ENCODE data around the gene MANBA.

MANBA gene

GRCh38 chr4:102599886-102600285, 160.9 kb downstream of the MANBA start:
- TF ChIP-seq CTCF (conservative IDR thresholded peaks at IDR 0.05; ENCODE audit: low read length) (no peak), EZH2phosphoT487 (IDR thresholded peaks at IDR 0.05; ENCODE audit: borderline replicate concordance) (no peak)
- Histone ChIP-seq H3K4me3 (ENCODE audit: low read length, poor library complexity, severe bottlenecking) (no peak overlapping the region), H3K4me1 (ENCODE audit: insufficient read depth, low read length, poor library complexity, severe bottlenecking) (no peaks in the 10 kb centered on the region), H3F3A (ENCODE audit: low read depth) (no peaks in the 10 kb centered on the region), H3K79me2 (ENCODE audit: insufficient read depth, low read length) (no peaks in the 10 kb centered on the region), H3K36me3 (ENCODE audit: insufficient read depth, low read length) (peaks cover 87% of the 10 kb centered on the region), H3K4me2 (ENCODE audit: low read depth, low read length, poor library complexity, severe bottlenecking) (no peak overlapping the region), H3K27me3 (ENCODE audit: insufficient read depth, low read length, poor library complexity, severe bottlenecking) (no peaks in the 10 kb centered on the region), H4K20me1 (ENCODE audit: insufficient read depth, low read length, poor library complexity, severe bottlenecking) (no peaks in the 10 kb centered on the region), H2AFZ (ENCODE audit: low read length) (no peak overlapping the region), H3K9ac (ENCODE audit: low read depth, low read length, poor library complexity, severe bottlenecking) (no peak overlapping the region), H3K9me3 (ENCODE audit: insufficient read depth, low read depth, low read length) (no peaks in the 10 kb centered on the region), H3K9me2 (replicated peaks; ENCODE audit: low read depth, low read length) (no peaks in the 10 kb centered on the region)

DNA sequence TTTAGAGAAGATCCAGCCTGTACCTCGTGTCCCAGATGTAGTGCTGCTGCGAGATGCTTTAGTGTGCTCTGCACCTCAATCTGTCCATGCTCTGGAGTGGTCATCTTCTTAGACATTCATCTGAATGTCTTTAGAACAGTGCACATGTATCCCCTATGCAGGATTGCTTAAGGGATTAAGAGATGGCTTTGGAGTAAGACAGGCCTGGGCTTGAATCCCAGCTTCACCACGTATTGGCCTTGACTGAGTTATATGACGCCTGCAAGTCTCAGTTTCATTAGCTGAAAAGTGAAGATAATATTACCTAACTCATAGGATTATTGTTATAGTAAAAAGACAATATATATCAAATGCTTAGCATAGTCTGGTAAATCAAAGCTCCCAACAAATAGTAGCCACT, 161.3 kb downstream of the MANBA start:
- no peak overlapping the region for H3K9ac ChIP-seq (ENCODE audit: low read depth, low read length, poor library complexity, severe bottlenecking)
- peaks cover under 1% of the 10 kb centered on the region for H3K4me1 ChIP-seq (ENCODE audit: insufficient read depth, low read length, poor library complexity, severe bottlenecking)
- TF ChIP-seq CTCF (conservative IDR thresholded peaks at IDR 0.05; ENCODE audit: low read length): no peak
- TF ChIP-seq EZH2phosphoT487 (IDR thresholded peaks at IDR 0.05; ENCODE audit: borderline replicate concordance): no peak
- no peaks in the 10 kb centered on the region for H4K20me1 ChIP-seq (ENCODE audit: insufficient read depth, low read length, poor library complexity, severe bottlenecking)
- no peak overlapping the region for H3K4me2 ChIP-seq (ENCODE audit: low read depth, low read length, poor library complexity, severe bottlenecking)
- no peaks in the 10 kb centered on the region for H3K9me2 ChIP-seq (replicated peaks; ENCODE audit: low read depth, low read length)
- no peaks in the 10 kb centered on the region for H3K27me3 ChIP-seq (ENCODE audit: insufficient read depth, low read length, poor library complexity, severe bottlenecking)
- H3K4me3 ChIP-seq (ENCODE audit: low read length, poor library complexity, severe bottlenecking): no peak overlapping the region
- H3K9me3 ChIP-seq (ENCODE audit: insufficient read depth, low read depth, low read length): no peaks in the 10 kb centered on the region
- H3F3A ChIP-seq (ENCODE audit: low read depth): no peaks in the 10 kb centered on the region
- peaks cover 87% of the 10 kb centered on the region; the same call in 1 of the 2 replicates for H3K36me3 ChIP-seq (ENCODE audit: insufficient read depth, low read length)
- H2AFZ ChIP-seq (ENCODE audit: low read length): no peak overlapping the region
- H3K79me2 ChIP-seq (ENCODE audit: insufficient read depth, low read length): no peaks in the 10 kb centered on the region

DNA sequence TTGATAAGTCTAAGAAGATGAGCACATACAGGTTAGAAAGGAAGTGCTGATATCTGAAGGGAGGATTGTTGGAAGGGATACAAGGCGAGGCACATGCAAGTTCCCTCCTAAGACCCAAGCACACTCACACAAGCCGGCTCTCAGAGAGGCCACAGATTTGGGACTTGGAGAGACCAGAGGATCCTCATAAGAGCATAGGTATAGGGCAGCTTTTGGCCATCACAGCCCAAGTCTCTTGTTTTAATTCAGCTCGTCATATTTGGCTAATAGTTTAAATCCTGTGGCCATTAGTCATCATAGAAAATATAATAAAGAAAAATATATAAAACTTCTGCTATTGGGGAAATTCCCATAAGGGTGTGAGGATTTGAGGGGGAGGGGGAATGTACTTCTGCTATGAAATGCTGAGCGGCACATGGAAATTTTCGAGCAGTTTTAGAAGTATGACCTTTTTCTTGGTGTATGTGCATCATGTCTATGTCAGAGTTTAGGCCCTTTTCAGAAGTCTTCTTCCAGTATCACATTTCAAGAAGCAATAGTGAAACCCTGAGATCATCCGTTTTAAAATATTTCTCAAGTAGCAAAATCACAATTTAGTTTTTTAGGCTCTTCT, 161.9 kb downstream of the MANBA start:
- Histone ChIP-seq H3K9ac (ENCODE audit: low read depth, low read length, poor library complexity, severe bottlenecking) (no peak overlapping the region), H3K27me3 (ENCODE audit: insufficient read depth, low read length, poor library complexity, severe bottlenecking) (no peaks in the 10 kb centered on the region), H3K79me2 (ENCODE audit: insufficient read depth, low read length) (no peaks in the 10 kb centered on the region), H3F3A (ENCODE audit: low read depth) (no peaks in the 10 kb centered on the region), H3K9me3 (ENCODE audit: insufficient read depth, low read depth, low read length) (no peaks in the 10 kb centered on the region), H3K4me3 (ENCODE audit: low read length, poor library complexity, severe bottlenecking) (no peak overlapping the region), H3K4me2 (ENCODE audit: low read depth, low read length, poor library complexity, severe bottlenecking) (no peak overlapping the region), H3K4me1 (ENCODE audit: insufficient read depth, low read length, poor library complexity, severe bottlenecking) (peaks cover 6% of the 10 kb centered on the region), H3K9me2 (replicated peaks; ENCODE audit: low read depth, low read length) (no peaks in the 10 kb centered on the region), H2AFZ (ENCODE audit: low read length) (no peak overlapping the region), H4K20me1 (ENCODE audit: insufficient read depth, low read length, poor library complexity, severe bottlenecking) (no peaks in the 10 kb centered on the region), H3K36me3 (ENCODE audit: insufficient read depth, low read length) (peaks cover 87% of the 10 kb centered on the region; the same call in 1 of the 2 replicates)
- TF ChIP-seq EZH2phosphoT487 (IDR thresholded peaks at IDR 0.05; ENCODE audit: borderline replicate concordance) (no peak), CTCF (conservative IDR thresholded peaks at IDR 0.05; ENCODE audit: low read length) (no peak)

Data from Loucy (cell line).